Fibroblast of lung (primary cell): Measurements from ENCODE around the gene PF4V1.

Source experiments
- EZH2 ChIP-seq: IDR thresholded peaks from 2 replicates; pipeline ENCODE4 v1.5.1; 2012; ENCODE audit warnings: low read length, control low read depth, mild to moderate bottlenecking; ENCODE audit errors: missing control alignments
- TF ChIP-seq, protein P1 (sequence below), 2 donors: IDR thresholded peaks in 1 of 2; conservative IDR thresholded peaks in 1 of 2; 1 replicate in 1 of 2; 2 replicates in 1 of 2; pipeline ENCODE4 v1.5.1; 2011 to 2012; ENCODE audit warnings: low read length in 2 of 2, control low read depth in 1 of 2, inconsistent platforms in 1 of 2, low read depth in 1 of 2, mild to moderate bottlenecking in 1 of 2

DNA sequence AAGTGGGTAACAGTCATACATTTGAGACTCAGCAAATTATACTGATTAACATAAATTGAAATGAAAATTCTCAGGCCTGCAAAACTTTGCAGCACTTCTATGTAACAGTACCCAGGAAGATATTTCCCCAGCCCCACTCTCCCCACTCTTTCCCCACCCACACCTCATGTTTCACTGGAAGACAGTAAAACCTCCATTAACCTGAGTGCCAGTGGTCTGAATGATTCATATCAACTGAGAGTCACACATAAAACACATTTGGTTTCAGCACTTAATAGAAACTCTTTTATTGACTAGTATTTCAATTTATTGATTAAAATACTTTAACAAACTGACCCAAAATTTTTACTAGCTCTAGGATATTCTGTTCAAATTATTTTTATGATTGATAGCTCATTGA is 9.7 kb upstream of the PF4V1 start:
- TF ChIP-seq, protein P1, sequence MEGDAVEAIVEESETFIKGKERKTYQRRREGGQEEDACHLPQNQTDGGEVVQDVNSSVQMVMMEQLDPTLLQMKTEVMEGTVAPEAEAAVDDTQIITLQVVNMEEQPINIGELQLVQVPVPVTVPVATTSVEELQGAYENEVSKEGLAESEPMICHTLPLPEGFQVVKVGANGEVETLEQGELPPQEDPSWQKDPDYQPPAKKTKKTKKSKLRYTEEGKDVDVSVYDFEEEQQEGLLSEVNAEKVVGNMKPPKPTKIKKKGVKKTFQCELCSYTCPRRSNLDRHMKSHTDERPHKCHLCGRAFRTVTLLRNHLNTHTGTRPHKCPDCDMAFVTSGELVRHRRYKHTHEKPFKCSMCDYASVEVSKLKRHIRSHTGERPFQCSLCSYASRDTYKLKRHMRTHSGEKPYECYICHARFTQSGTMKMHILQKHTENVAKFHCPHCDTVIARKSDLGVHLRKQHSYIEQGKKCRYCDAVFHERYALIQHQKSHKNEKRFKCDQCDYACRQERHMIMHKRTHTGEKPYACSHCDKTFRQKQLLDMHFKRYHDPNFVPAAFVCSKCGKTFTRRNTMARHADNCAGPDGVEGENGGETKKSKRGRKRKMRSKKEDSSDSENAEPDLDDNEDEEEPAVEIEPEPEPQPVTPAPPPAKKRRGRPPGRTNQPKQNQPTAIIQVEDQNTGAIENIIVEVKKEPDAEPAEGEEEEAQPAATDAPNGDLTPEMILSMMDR (conservative IDR thresholded peaks at IDR 0.05 in 1 of 2, IDR thresholded peaks at IDR 0.05 in 1 of 2; ENCODE audit: low read depth in 1 of 2, low read length in 2 of 2) = no peak
- no peak for TF ChIP-seq EZH2
